Measurements from ENCODE around the gene TFEC.

Gene TFEC

GRCh38 chr7:115924411-115924810, 106.2 kb downstream of the TFEC start:
- TF ChIP-seq CTCF (conservative IDR thresholded peaks at IDR 0.05) = no peak

GRCh38 chr7:115920367-115920766, 110.2 kb downstream of the TFEC start:
- TF ChIP-seq CTCF (conservative IDR thresholded peaks at IDR 0.05) = no peak
- no peak overlapping the region for H3K27ac ChIP-seq

More at GRCh38 chr7:115924411-115924810, 106.2 kb downstream of the TFEC start:
- H3K27ac ChIP-seq = peak overlapping the region; percentile 34; the same call in 1 of the 2 replicates

GRCh38 chr7:115914951-115915350, 115.6 kb downstream of the TFEC start:
- no peak overlapping the region for H3K27ac ChIP-seq
- TF ChIP-seq CTCF (conservative IDR thresholded peaks at IDR 0.05) = no peak

- TF ChIP-seq CTCF (conservative IDR thresholded peaks at IDR 0.05) = no peak
- H3K27ac ChIP-seq = no peak overlapping the region
Measured at GRCh38 chr7:115911465-115911864, 119.1 kb downstream of the TFEC start.

GRCh38 chr7:115910541-115911164, 119.9 kb downstream of the TFEC start:
- no peak overlapping the region for H3K27ac ChIP-seq
- peak; percentile 90 for TF ChIP-seq CTCF (conservative IDR thresholded peaks at IDR 0.05)

GRCh38 chr7:115906731-115907130, 123.8 kb downstream of the TFEC start:
- H3K27ac ChIP-seq = no peak overlapping the region
- TF ChIP-seq CTCF (conservative IDR thresholded peaks at IDR 0.05) = no peak

GRCh38 chr7:115889669-115889984, 140.9 kb downstream of the TFEC start:
- no peak overlapping the region for H3K27ac ChIP-seq
- no peak for TF ChIP-seq CTCF (conservative IDR thresholded peaks at IDR 0.05)
